Pancreas (tissue), 10 donors: ENCODE data around the gene LRG1. TPM values are rescaled to one million over a fixed set of nuclear protein-coding genes. Genes with fewer than 3 reads are reported as not detected.

Experiments
- ATAC-seq, 4 donors: fragments of 200-7000 bp; cut with Tn5 transposase; one replicate each; pipeline versions ENCODE4 v1.8.0 to v1.9.1; 2020; ENCODE audit warnings: mild to moderate bottlenecking in 4 of 4, moderate library complexity in 4 of 4
- DNase-seq, 6 donors: peaks; one replicate each; pipeline ENCODE4 v3.0.0-alpha.2; 2020
- FAIRE-seq: peaks from 2 replicates; lab custom pipeline; 2012; peaks lifted over from hg19 to GRCh38; lab: Jason Lieb, UNC
- H3K27ac ChIP-seq, 4 donors: fragments of 200-600 bp; sonication (generic); 1 replicate in 3 of 4; 2 replicates in 1 of 4; pipeline versions ENCODE4 v1.5.0 to v1.8.0; 2020
- H3K27me3 ChIP-seq, 4 donors: fragments of 200-600 bp; one replicate each; pipeline ENCODE4 v1.8.0; 2021
- H3K36me3 ChIP-seq, 3 donors: fragments of 200-600 bp; sonication (generic) in 1 of 3; one replicate each; pipeline versions ENCODE4 v1.5.0 to v1.8.0; 2020 to 2021
- H3K4me1 ChIP-seq, 3 donors: fragments of 200-600 bp; one replicate each; pipeline ENCODE4 v1.8.0; 2021
- H3K4me3 ChIP-seq, 4 donors: fragments of 200-600 bp; sonication (generic) in 2 of 4; one replicate each; pipeline versions ENCODE4 v1.5.0 to v1.8.0; 2020 to 2021
- H3K9me3 ChIP-seq, 4 donors: fragments of 200-600 bp; one replicate each; pipeline ENCODE4 v1.8.0; 2021
- WGBS, 2 donors: extraction: QIAGEN DNeasy Blood & Tissue Kit; methylation state at CpG; one replicate each; pipeline ENCODE4 v1.1.7; 2013; 5-methylcytosine and 5-hydroxymethylcytosine counted together
- intact Hi-C, 3 donors: fragments of 100-400 bp; cut with DNase I; formaldehyde crosslinking; loops; one replicate each; pipeline versions ENCODE4 v1.11.1 to v1.14.2; 2022
- polyA plus RNA-seq, 2 donors: library from polyadenylated mRNA; stranded (reverse); fragments of 200-250 nt; gene quantifications; one replicate each; pipeline ENCODE4 v1.2.3, GENCODE V29; 2013
- total RNA-seq, 6 donors: library from RNA; stranded (reverse); fragmentation: NEBNext Ultra II Directional in 4 of 6; extraction: Animal tissue kit (Norgen Biotek cat#: 25700) in 4 of 6; gene quantifications; one replicate each; pipeline versions ENCODE4 v1.2.1 to v1.2.4, GENCODE V29; 2021 to 2023
- TF ChIP-seq, protein P1 (sequence below), 4 donors: fragments of 200-600 bp; sonication (generic) in 3 of 4; IDR thresholded peaks; one replicate each; pipeline versions ENCODE4 v1.5.0 to v1.8.0; 2021; ENCODE audit warnings: antibody characterized with exemption in 4 of 4
- donor health status: healthy with polysubstance abuse.
- donor health status: DM: no; HTN: no; CAD: no; lungs with moderate emphysema.
- donor health status: DM: no; HTN: no; CAD: no.
- donor health status: control.
- donor health status: control.
- donor health status: Bipolar disorder and iron deficiency.
- donor health status: DM: yes; HTN: yes; CAD: no.
- donor health status: DM: no; HTN: no; CAD: no.
- donor health status: DM: no; HTN: no; CAD: no.
- donor health status: DM: yes; HTN: yes; CAD: no.

LRG1 gene
- total and polyA plus RNA-seq, 8 donors = 7.9 to 53.6 (median 18.7) TPM

DNA sequence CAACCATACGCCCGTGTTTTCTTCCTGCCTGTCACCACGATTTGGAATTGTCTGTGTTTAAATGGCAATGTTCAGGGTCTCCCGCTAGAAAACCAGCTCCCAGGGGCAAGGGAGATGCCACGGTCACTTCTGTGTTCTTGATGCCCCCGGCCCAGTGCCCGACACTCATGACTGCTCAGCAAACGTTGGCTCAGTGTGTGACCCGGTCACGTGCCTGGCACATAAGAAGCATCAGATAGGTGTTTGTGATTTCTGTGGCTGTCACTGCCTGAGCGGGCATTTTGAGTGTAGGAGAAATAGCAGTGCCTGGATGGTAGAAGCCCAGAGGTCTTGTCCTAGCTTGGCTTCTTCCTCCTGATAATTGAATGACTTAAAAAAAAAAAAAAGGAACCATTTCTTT lies 52.3 kb downstream of the LRG1 start:
- no peaks in the 10 kb centered on the region for H3K9me3 ChIP-seq
- H3K4me1 ChIP-seq = no peaks in the 10 kb centered on the region
- intact Hi-C loops = no loop called here
- ATAC-seq = no peak
- no peaks in the 10 kb centered on the region for H3K27me3 ChIP-seq
- no peak overlapping the region for H3K27ac ChIP-seq
- FAIRE-seq = no peak
- H3K36me3 ChIP-seq = peaks cover 0 to 8% (median 3%) of the 10 kb centered on the region in 3 donors
- 83 to 84% methylated on average over 11 of the region's 11 CpGs for WGBS, 2 donors
- H3K4me3 ChIP-seq = no peak overlapping the region
- no peak for DNase-seq
- TF ChIP-seq, protein P1, sequence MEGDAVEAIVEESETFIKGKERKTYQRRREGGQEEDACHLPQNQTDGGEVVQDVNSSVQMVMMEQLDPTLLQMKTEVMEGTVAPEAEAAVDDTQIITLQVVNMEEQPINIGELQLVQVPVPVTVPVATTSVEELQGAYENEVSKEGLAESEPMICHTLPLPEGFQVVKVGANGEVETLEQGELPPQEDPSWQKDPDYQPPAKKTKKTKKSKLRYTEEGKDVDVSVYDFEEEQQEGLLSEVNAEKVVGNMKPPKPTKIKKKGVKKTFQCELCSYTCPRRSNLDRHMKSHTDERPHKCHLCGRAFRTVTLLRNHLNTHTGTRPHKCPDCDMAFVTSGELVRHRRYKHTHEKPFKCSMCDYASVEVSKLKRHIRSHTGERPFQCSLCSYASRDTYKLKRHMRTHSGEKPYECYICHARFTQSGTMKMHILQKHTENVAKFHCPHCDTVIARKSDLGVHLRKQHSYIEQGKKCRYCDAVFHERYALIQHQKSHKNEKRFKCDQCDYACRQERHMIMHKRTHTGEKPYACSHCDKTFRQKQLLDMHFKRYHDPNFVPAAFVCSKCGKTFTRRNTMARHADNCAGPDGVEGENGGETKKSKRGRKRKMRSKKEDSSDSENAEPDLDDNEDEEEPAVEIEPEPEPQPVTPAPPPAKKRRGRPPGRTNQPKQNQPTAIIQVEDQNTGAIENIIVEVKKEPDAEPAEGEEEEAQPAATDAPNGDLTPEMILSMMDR (IDR thresholded peaks at IDR 0.05) = no peak

Other genes with a start within 250 kb of the LRG1 start
- under 1 TPM in 2 of 6 donors, not detected in 4; 0.16 to 0.28 TPM for gene TMIGD2, start 237.6 kb downstream of the LRG1 start, total RNA-seq
- not detected for gene TMIGD2, start 237.6 kb downstream of the LRG1 start, polyA plus RNA-seq
- under 1 TPM in 1 of 6 donors, not detected in 5; 0.50 TPM for gene FSD1, start 235.4 kb downstream of the LRG1 start, total RNA-seq
- gene FSD1, start 235.4 kb downstream of the LRG1 start, polyA plus RNA-seq = under 1 TPM in 1 of 2 donors, not detected in 1; 0.21 TPM
- 10 to 100 TPM; 17.4 to 45.4 (median 23.3) TPM for gene STAP2, start 201.2 kb downstream of the LRG1 start, total RNA-seq
- 10 to 100 TPM; 46.6 to 65.5 TPM for gene STAP2, start 201.2 kb downstream of the LRG1 start, polyA plus RNA-seq
- gene MPND, start 196.5 kb downstream of the LRG1 start, total RNA-seq = 10 to 100 TPM; 11.8 to 20.0 (median 14.9) TPM
- 10 to 100 TPM; 16.7 to 18.9 TPM for gene MPND, start 196.5 kb downstream of the LRG1 start, polyA plus RNA-seq
- gene SH3GL1, start 139.5 kb downstream of the LRG1 start, total RNA-seq = 10 to 100 TPM; 25.9 to 31.1 (median 27.5) TPM
- 10 to 100 TPM; 27.1 to 34.2 TPM for gene SH3GL1, start 139.5 kb downstream of the LRG1 start, polyA plus RNA-seq
- 1 to 10 TPM; 2.8 to 5.0 (median 3.9) TPM for gene CHAF1A, start 137.4 kb downstream of the LRG1 start, total RNA-seq
- 1 to 10 TPM; 3.8 to 4.3 TPM for gene CHAF1A, start 137.4 kb downstream of the LRG1 start, polyA plus RNA-seq
- 10 to 100 TPM; 57.2 to 79.3 (median 67.0) TPM for gene UBXN6, start 82.2 kb downstream of the LRG1 start, total RNA-seq
- 100 to 1,000 TPM; 110 to 130 TPM for gene UBXN6, start 82.2 kb downstream of the LRG1 start, polyA plus RNA-seq
- gene HDGFL2, start 67.7 kb downstream of the LRG1 start, total RNA-seq = 10 to 100 TPM; 12.8 to 23.4 (median 16.3) TPM
- 10 to 100 TPM; 32.8 to 32.9 TPM for gene HDGFL2, start 67.7 kb downstream of the LRG1 start, polyA plus RNA-seq
- 10 to 100 TPM in 3 of 6 donors, 1 to 10 TPM in 3; 2.2 to 17.8 (median 9.2) TPM for gene PLIN4, start 21.6 kb downstream of the LRG1 start, total RNA-seq
- 100 to 1,000 TPM in 1 of 2 donors, 10 to 100 TPM in 1; 23.6 to 138 TPM for gene PLIN4, start 21.6 kb downstream of the LRG1 start, polyA plus RNA-seq
- 10 to 100 TPM; 30.6 to 80.2 (median 41.3) TPM for gene PLIN5, start 4.8 kb downstream of the LRG1 start, total RNA-seq
- gene PLIN5, start 4.8 kb downstream of the LRG1 start, polyA plus RNA-seq = 100 to 1,000 TPM; 193 to 533 TPM
- 1 to 10 TPM; 2.2 to 4.7 (median 2.5) TPM for gene SEMA6B, start 19.6 kb upstream of the LRG1 start, total RNA-seq
- gene SEMA6B, start 19.6 kb upstream of the LRG1 start, polyA plus RNA-seq = 1 to 10 TPM; 4.4 TPM
- gene TNFAIP8L1, start 99.5 kb upstream of the LRG1 start, total RNA-seq = 1 to 10 TPM; 1.2 to 3.3 (median 1.6) TPM
- 1 to 10 TPM; 3.5 to 3.6 TPM for gene TNFAIP8L1, start 99.5 kb upstream of the LRG1 start, polyA plus RNA-seq
- gene MYDGF, start 130.3 kb upstream of the LRG1 start, total RNA-seq = 100 to 1,000 TPM in 1 of 6 donors, 10 to 100 TPM in 5; 56.7 to 102 (median 66.4) TPM
- 10 to 100 TPM; 50.3 to 80.6 TPM for gene MYDGF, start 130.3 kb upstream of the LRG1 start, polyA plus RNA-seq
- gene DPP9, start 183.8 kb upstream of the LRG1 start, total RNA-seq = 10 to 100 TPM; 19.0 to 36.7 (median 25.0) TPM
- 10 to 100 TPM; 30.4 to 47.4 TPM for gene DPP9, start 183.8 kb upstream of the LRG1 start, polyA plus RNA-seq